Stimulated activated CD8-positive, alpha-beta memory T cell treated with anti-CD3 and anti-CD28 coated beads, Interleukin-15, amount 100 ng/mL, for 1 hour (primary cell): ENCODE measurements around the gene MYH15.
"Not testable (repeated sequence)": the region's sequence is repeated elsewhere in the genome, so short reads cannot be mapped to it uniquely, and the experiment has no call there.

Experiments
- DNase-seq: peaks from one replicate; pipeline ENCODE4 v3.0.0-alpha.2; 2020; ENCODE audit warnings: low read depth

MYH15 gene

GRCh38 chr3:108387063-108387462, 123.3 kb downstream of the MYH15 start:
- no peak for DNase-seq

DNA sequence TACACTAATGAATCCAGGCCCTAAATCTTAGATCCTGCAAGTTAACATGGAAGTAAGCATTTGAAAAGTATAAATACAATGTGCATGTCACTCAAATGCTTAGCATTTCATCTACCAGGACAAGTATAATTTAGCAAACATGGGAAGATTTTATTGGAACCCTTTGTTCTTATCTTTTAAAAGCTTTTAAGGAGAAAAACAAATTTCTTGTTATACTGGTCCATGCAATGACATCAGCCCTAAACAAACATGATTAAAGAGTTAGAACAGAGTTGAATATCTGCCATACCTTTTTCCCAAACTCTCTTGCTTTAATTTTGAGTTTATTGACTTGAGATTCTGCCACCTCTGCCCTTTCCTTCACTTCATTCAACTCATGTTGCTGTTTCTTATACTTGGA, 127.1 kb downstream of the MYH15 start:
- DNase-seq: no peak

DNA sequence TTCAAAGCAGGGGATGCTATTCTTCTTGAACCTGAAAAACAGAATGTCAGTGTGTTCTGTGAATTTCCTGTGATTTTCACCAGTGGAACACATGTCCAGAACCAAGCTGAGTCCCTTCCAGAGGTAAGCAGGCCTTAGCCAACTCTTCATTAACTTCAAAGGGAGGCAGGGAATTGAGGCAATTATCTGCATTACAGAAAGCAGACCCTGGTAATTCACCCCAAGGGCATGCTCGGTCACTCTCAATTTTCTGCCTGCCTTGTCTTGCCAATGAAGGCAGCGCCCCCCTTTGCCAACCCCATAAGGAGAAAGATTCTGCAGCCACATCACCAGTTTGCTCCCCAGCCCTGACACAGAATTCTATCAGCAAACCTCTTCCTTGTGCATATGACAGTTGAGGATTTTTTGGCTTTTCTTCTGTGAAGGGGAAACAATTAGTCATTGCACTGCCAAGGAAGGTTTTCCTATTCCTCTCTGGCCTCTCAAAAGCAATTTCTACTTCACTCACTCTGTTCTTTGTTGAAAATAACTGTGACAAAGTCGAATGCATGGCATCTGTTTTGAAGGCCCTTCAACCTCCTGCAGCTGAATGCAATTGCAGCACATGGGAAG, 128.8 kb downstream of the MYH15 start:
- no peak for DNase-seq

DNA sequence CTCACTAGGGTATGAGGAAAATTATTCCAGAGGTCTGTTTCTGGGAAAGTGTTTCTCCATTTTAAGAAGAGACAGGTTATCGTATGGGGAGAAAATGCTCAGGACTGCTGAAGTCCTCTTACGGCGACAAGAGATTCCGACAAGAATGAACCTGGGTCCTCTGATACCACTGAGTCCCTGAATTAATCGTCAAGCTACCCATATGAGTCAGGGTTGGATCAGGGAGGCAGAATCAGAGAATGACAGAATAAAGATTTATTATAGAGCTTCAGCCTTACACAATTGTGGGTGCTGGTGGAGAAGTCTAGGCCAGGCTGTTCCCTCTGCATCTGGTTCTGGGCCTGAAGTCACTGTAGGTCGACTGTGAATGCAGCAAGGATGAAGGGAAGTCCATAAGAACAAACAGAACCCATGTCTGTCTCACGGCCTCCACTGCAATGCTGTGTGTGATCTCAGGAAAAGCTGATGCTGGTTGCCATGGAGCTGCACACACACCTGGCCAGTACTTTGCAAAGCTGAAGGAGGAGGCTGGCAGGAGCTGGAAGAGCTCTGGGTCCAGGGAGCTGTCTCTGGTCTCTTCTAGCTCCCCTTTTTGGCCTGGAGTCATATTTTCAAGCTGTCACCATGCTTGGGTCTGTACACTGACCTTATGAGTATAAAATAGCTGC, 130.1 kb downstream of the MYH15 start:
- DNase-seq: no peak

DNA sequence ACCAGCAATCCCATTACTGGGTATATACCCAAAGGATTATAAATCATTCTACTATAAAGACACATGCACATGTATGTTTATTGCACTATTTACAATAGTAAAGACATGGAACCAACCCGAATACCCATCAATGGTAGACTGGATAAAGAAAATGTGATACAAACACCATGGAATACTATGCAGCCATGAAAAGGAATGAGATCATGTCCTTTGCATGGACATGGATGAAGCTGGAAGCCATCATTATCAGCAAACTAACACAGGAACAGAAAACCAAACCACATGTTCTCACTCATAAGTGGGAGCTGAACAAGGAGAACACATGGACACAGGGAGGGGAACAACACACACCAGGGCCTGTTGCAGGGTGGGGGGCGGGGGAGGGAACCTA, 131.4 kb downstream of the MYH15 start:
- not testable (repeated sequence) for DNase-seq

DNA sequence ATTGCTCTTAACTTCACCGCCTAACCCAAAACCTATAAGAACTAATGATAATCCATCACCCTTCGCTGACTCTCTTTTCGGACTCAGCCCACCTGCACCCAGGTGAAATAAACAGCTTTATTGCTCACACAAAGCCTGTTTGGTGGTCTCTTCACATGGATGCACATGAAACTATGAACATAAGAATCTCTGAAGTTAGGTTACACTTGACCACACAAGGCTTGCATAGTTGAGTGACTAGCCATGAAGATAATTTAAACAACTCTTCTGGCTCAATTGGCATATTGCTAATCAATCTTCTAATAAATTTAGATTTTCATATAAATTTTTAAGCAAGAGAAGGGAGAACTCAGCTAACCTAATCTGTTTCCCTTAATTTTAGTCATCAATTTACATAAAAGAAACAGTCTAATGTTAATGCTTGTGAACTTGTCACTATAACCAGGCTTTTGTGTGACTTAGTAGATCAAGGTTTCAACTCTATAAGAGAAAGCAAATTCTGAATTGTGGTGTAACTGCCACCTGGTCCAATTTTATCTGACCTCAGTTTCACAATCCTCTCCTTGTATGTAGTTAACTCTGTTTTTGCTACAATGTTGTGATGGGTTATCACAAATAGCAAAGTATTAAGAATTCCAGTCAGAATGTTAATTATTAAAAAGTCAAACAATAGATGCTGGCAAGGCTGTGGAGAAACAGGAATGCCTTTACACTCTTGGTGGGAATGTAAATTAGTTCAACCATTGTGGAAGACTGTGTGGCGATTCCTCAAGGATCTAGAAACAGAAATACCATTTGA, 132.0 kb downstream of the MYH15 start:
- no peak for DNase-seq

- no peak for DNase-seq
These were observed 133.0 kb downstream of the MYH15 start for GRCh38 chr3:108377384-108377783.

- DNase-seq: no peak
These were observed 134.4 kb downstream of the MYH15 start for GRCh38 chr3:108376026-108376425.

GRCh38 chr3:108359011-108359410, 151.4 kb downstream of the MYH15 start:
- DNase-seq: no peak

GRCh38 chr3:108357042-108357441, 153.4 kb downstream of the MYH15 start:
- no peak for DNase-seq

DNA sequence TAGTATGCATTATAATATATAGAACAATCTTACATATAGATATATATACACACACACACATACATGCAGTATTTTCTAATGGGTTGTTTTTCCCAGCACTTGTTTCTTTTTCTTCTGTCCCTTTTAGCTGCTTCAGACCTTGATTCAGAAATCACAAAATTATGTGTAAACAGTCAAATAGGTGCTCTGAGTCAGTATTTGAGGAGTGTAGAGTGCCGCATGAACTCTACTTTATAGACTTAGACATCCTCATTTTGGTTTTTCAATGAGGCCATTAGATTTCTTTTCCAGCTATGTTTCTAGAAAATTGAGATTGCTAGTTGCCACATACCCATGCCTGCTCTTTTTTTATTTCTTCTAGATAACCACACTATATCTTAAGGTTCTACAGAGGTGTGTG, 155.8 kb downstream of the MYH15 start:
- DNase-seq: no peak

DNA sequence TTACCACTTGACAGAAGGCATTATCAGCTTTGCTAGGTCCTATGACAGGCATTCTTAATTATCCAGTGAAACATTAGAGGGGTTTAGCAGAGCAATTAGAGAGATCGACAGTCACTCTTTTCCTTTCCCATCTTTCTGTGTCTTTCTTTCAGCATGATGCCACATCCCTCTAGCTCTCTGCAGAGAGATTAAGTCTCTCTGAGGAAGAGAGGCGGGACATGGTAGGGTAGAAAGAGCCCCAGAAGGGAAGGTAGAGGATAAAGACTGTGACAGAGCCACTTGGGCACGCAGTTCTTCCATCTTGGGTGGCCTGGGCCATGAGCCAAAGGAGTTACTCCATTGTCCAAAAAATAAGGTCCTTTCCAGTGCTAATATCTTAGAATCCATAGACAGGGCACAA, 158.2 kb downstream of the MYH15 start:
- DNase-seq: no peak

DNA sequence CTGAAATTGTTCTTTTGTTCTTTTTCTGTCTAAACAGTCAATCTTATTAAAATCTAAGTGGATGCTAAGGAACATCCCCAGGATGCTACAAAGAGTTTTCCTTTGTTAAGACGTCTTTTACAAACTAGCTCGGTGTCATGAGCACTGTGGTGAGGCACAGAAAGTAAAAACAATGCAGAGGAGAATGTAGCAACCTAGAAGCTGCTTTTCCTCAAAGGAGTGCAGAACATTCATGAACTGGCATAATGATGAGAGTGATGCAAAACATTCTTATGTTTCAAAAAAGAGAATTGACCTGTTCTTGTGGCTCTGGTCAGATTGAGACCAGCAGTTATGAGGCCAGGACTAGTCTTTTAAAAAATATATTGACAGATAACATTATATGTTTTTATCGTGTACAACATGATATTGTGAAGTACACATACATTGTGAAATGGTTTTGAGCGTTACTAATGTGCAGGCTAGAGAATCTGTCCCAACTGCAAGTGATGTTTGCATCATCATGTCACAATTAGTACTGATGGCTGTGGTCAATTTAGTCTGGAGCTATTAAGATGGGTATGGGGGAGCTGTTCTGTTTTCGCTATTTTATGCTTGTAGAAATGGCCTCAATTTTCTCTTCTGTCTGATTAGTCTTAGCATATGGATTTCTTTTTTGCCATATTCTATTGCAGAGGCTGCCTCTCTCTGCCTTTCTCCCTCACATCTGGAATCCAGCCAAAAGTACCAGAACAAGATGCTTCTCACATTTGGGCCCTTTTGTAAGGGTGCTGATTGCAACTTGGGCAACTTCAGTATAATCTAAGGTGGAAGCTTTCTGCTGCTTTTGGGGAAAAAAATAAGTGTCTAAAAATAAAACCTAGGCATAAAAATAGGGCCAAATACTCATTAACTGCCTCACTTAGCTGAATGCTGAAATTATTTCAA, 163.8 kb downstream of the MYH15 start:
- no peak for DNase-seq

- DNase-seq: no peak
These were observed 164.7 kb downstream of the MYH15 start for GRCh38 chr3:108345492-108346205.

GRCh38 chr3:108343491-108343890, 166.9 kb downstream of the MYH15 start:
- no peak for DNase-seq

DNA sequence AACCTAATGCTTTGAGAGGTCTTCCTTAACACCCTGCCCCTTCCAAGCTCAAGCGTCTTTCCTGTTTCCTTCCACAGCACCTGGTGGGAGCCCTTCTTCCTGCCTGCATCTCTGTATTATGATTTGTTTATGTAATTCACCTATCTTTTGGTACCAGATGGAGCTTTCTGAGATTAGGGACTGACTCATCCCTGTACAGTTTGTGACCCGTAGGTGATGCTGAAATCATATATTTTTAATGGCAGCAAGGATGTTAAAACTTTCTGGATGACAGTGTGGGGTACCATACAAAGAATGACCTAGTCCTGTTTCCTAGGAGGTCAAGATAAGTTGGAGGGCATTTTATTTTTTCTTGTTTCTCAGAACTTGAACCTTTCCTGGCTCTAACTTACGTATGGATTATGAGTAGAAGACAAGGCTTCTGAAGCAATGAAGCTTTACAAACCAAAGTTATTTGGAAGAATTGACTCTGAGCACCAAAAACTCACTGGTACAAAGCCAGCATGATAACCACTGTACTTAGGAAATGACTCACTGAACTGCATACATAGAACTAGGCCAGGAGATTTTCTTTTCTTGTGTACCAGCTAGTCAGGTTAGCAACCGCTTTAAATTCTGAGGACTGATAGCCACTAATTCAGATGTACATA, 167.4 kb downstream of the MYH15 start:
- DNase-seq: no peak

DNA sequence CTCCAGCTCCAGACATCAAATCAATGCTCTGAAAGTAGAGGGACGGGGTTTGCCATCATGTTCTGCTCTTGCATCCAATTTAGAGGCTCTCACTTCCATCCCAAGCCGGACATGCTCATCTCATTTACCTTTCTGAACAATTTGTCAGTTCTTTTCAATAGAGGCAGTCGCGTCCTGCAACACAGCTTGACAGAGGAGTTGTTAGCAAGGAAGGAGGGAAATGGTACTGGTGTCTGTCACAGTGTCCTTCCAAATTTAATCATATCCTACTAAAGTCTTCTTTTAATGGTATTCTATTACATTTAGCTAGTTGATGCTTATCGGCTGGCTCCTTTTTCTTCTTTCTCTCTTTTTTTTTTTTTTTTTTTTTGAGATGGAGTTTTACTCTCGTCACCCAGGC, 168.5 kb downstream of the MYH15 start:
- no peak for DNase-seq

DNA sequence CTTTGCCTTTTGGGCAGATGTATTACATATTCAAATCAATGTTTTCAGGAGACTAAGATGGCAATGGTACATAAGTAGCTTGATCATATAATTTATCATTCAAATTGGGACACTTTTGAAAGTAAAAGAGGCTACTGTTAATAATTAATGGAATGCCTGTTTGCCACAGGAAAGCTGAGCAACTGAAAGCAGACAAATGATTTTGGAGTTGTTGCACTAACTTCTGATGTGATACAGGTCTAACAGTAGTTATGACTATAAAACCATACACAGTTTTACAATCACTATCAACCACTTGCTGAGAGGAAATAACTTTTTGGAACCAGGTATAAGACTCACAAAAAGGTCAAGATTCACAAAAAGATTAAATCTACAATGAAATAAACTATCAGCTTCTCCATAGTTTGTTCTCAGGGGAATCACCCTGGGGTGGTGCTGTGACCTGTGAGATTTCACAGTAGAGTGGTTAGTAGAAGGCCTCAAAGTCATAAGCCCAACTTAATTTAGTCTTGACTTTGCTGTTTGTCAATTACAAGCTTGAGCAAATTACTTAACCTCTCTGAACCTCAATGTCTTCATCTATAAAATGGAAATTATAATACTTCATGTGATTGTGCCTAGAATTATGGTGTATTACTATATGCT, 171.4 kb downstream of the MYH15 start:
- no peak for DNase-seq

DNA sequence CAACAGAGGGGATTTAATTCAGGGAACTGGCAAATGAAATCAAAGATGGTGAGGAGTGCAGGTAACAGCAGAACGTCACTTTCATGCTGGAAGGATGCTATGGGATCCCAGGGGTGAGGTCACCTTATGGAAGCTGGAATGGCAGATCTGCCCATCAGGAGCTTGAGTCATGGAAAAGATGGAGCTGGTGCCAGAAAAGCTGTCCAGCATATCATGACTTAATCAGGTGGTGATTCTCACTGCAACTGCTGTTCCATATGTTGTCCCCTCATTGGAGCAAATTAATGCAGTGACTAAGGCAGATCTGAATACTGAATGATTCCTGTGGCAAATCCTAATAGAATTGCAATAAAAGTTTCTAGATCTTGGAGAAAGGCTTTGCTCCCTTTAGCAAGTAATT, 175.7 kb downstream of the MYH15 start:
- DNase-seq: no peak

GRCh38 chr3:108333961-108334360, 176.4 kb downstream of the MYH15 start:
- no peak for DNase-seq

DNA sequence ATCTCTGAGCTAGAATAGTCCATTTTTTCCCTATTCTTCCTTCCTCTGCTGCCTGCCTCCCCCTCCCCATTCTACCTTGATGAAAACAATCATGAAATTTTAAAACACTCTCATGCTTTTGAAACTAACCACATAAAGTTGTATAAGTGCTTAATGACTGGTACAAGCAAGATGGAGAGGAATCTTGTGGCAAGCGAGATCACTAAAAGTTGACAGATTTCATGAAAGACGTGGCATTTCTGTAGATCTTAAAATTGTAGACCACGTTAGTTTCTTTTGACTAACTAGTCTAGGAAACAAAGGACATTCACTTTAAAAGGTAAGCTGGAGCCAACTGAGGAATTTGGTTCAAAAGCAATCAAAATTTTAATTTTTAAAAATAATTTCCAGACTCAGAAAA, 178.6 kb downstream of the MYH15 start:
- no peak for DNase-seq
